CD14-positive monocyte (primary cell): ENCODE results near the gene CNIH1. TPM values are rescaled to one million over a fixed set of nuclear protein-coding genes. Genes with fewer than 3 reads are reported as not detected.
"Not testable (repeated sequence)": the region's sequence is repeated elsewhere in the genome, so short reads cannot be mapped to it uniquely, and the experiment has no call there.

Experiments
- DNase-seq, 3 donors: peaks; one replicate each; pipeline ENCODE4 v3.0.0-alpha.2; 2011 to 2022
- H2AFZ ChIP-seq: 2 replicates; pipeline ENCODE4 v1.6.0; 2012; ENCODE audit warnings: mild to moderate bottlenecking, low read depth, low read length, inconsistent platforms; ENCODE audit not compliant: insufficient read depth, poor library complexity, severe bottlenecking
- H3K27ac ChIP-seq, 2 donors: 1 replicate in 1 of 2; 2 replicates in 1 of 2; pipeline ENCODE4 v1.5.1; 2012 to 2013; ENCODE audit warnings: low read length in 2 of 2, control low read depth in 1 of 2, inconsistent platforms in 1 of 2, low read depth in 1 of 2, mild to moderate bottlenecking in 1 of 2
- H3K27me3 ChIP-seq, 2 donors: one replicate each; pipeline versions ENCODE4 v1.6.0 to v1.6.1; 2011 to 2013; ENCODE audit warnings: low read length in 2 of 2; ENCODE audit not compliant: control insufficient read depth in 2 of 2, insufficient read depth in 2 of 2
- H3K36me3 ChIP-seq, 2 donors: replicated peaks in 1 of 2; 1 replicate in 1 of 2; 2 replicates in 1 of 2; pipeline versions ENCODE4 v1.5.1 to v1.6.1; 2012 to 2013; ENCODE audit warnings: low read length in 2 of 2, control low read depth in 1 of 2, inconsistent platforms in 1 of 2, mild to moderate bottlenecking in 1 of 2; ENCODE audit not compliant: insufficient read depth in 2 of 2, control insufficient read depth in 1 of 2
- H3K4me1 ChIP-seq, 2 donors: 1 replicate in 1 of 2; 2 replicates in 1 of 2; pipeline versions ENCODE4 v1.5.1 to v1.6.1; 2012 to 2013; ENCODE audit warnings: low read length in 2 of 2, control low read depth in 1 of 2, inconsistent platforms in 1 of 2, mild to moderate bottlenecking in 1 of 2, moderate library complexity in 1 of 2; ENCODE audit not compliant: insufficient read depth in 2 of 2, control insufficient read depth in 1 of 2
- H3K4me2 ChIP-seq: replicated peaks from 2 replicates; pipeline ENCODE3; 2012; ENCODE audit warnings: low read length, moderate library complexity, mild to moderate bottlenecking; ENCODE audit not compliant: poor library complexity, severe bottlenecking; ENCODE audit errors: extremely low read depth
- H3K4me3 ChIP-seq, 3 experiments: fragments of 200-600 bp in 1 of 3; sonication (generic) in 1 of 3; replicated peaks in 1 of 3; 1 replicate in 2 of 3; 2 replicates in 1 of 3; pipeline ENCODE4 v1.5.1; 2011 to 2013; ENCODE audit warnings: low read length in 3 of 3, mild to moderate bottlenecking in 3 of 3, control low read depth in 2 of 3, low read depth in 2 of 3, inconsistent platforms in 1 of 3, moderate library complexity in 1 of 3
- H3K79me2 ChIP-seq: 2 replicates; pipeline ENCODE4 v1.6.0; 2012; ENCODE audit warnings: mild to moderate bottlenecking, control low read depth, inconsistent platforms, low read length, moderate library complexity; ENCODE audit not compliant: insufficient read depth
- H3K9ac ChIP-seq: 2 replicates; pipeline ENCODE4 v1.6.0; 2017; ENCODE audit warnings: low read length, mild to moderate bottlenecking; ENCODE audit not compliant: insufficient read depth, poor library complexity, severe bottlenecking
- H3K9me3 ChIP-seq, 2 donors: replicated peaks in 1 of 2; 1 replicate in 1 of 2; 2 replicates in 1 of 2; pipeline versions ENCODE4 v1.5.1 to v1.6.1; 2012 to 2013; ENCODE audit warnings: low read length in 2 of 2, control low read depth in 1 of 2; ENCODE audit not compliant: control insufficient read depth in 1 of 2, insufficient read depth in 1 of 2
- H4K20me1 ChIP-seq: 2 replicates; pipeline ENCODE4 v1.6.0; 2012; ENCODE audit warnings: mild to moderate bottlenecking, low read length, control low read depth, moderate library complexity; ENCODE audit not compliant: insufficient read depth
- H3K27ac Mint-ChIP-seq, 7 donors: one replicate each; pipeline ENCODE4 v1.8.0; 2020; ENCODE audit warnings: mild to moderate bottlenecking in 7 of 7, mixed read lengths in 7 of 7, moderate library complexity in 6 of 7, inconsistent platforms in 2 of 7
- H3K27me3 Mint-ChIP-seq, 3 donors: one replicate each; pipeline ENCODE4 v1.8.0; 2021 to 2022; ENCODE audit warnings: low read depth in 3 of 3, mild to moderate bottlenecking in 3 of 3, mixed read lengths in 3 of 3, moderate library complexity in 3 of 3, inconsistent platforms in 1 of 3
- H3K36me3 Mint-ChIP-seq, 2 donors: one replicate each; pipeline ENCODE4 v1.8.0; 2020; ENCODE audit warnings: mixed read lengths in 2 of 2, inconsistent platforms in 1 of 2, mild to moderate bottlenecking in 1 of 2
- H3K4me1 Mint-ChIP-seq: one replicate; pipeline ENCODE4 v1.8.0; 2020; ENCODE audit warnings: mild to moderate bottlenecking, mixed read lengths
- H3K4me3 Mint-ChIP-seq, 2 donors: one replicate each; pipeline ENCODE4 v1.8.0; 2020; ENCODE audit warnings: mild to moderate bottlenecking in 2 of 2, mixed read lengths in 2 of 2, moderate library complexity in 1 of 2
- H3K9me3 Mint-ChIP-seq, 7 donors: one replicate each; pipeline ENCODE4 v1.8.0; 2020 to 2022; ENCODE audit warnings: mixed read lengths in 7 of 7, mild to moderate bottlenecking in 6 of 7, moderate library complexity in 6 of 7, inconsistent platforms in 2 of 7
- WGBS: methylation state at CpG from one replicate; pipeline ENCODE4 v1.1.5; 2013; ENCODE audit warnings: missing lambda C conversion rate; ENCODE audit not compliant: insufficient coverage; 5-methylcytosine and 5-hydroxymethylcytosine counted together
- intact Hi-C, 2 donors: fragments of 100-400 bp; cut with micrococcal nuclease; formaldehyde crosslinking; loops; one replicate each; pipeline versions ENCODE4 v1.15.0 to v1.15.1; 2023
- polyA plus RNA-seq, 3 donors: library from polyadenylated mRNA; depleted of rRNA in 1 of 3; unstranded in 2 of 3; stranded (reverse) in 1 of 3; fragments of 300-500 nt in 2 of 3; fragments of >200 nt in 1 of 3; fragmentation: Illumina TruSeq in 2 of 3; gene quantifications; 1 replicate in 2 of 3; 2 replicates in 1 of 3; pipeline ENCODE4 v1.2.3, GENCODE V29; 2012 to 2021
- TF ChIP-seq, protein P1 (sequence below): fragments of 200-600 bp; IDR thresholded peaks from one replicate; pipeline ENCODE4 v1.8.0; 2022; ENCODE audit warnings: antibody characterized with exemption, mild to moderate bottlenecking

Gene CNIH1
- polyA plus RNA-seq, 3 donors, result 109 to 162 (median 138) TPM

DNA sequence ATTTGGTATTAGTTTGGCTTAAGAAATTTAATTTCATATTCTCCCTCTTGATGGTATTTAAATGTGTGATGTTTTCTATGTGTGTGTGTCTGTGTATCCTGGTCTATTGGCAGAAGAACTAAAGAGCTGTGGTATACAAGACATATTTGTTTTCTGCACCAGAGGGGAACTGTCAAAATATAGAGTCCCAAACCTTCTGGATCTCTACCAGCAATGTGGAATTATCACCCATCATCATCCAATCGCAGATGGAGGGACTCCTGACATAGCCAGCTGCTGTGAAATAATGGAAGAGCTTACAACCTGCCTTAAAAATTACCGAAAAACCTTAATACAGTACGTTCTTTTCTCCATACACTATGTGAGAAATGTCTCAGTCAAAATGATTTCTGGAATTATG, 29.8 kb downstream of the CNIH1 start:
- TF ChIP-seq, protein P1, sequence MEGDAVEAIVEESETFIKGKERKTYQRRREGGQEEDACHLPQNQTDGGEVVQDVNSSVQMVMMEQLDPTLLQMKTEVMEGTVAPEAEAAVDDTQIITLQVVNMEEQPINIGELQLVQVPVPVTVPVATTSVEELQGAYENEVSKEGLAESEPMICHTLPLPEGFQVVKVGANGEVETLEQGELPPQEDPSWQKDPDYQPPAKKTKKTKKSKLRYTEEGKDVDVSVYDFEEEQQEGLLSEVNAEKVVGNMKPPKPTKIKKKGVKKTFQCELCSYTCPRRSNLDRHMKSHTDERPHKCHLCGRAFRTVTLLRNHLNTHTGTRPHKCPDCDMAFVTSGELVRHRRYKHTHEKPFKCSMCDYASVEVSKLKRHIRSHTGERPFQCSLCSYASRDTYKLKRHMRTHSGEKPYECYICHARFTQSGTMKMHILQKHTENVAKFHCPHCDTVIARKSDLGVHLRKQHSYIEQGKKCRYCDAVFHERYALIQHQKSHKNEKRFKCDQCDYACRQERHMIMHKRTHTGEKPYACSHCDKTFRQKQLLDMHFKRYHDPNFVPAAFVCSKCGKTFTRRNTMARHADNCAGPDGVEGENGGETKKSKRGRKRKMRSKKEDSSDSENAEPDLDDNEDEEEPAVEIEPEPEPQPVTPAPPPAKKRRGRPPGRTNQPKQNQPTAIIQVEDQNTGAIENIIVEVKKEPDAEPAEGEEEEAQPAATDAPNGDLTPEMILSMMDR, result no peak
- Histone ChIP-seq H4K20me1 (no peaks in the 10 kb centered on the region), H3K9me3 (no peaks in the 10 kb centered on the region), H3K79me2 (peaks cover 5% of the 10 kb centered on the region), H3K4me1 (no peaks in the 10 kb centered on the region), H2AFZ (no peak overlapping the region), H3K4me3 (no peak overlapping the region), H3K4me2 (no peak overlapping the region), H3K9ac (no peak overlapping the region), H3K36me3 (peaks cover 57 to 94% of the 10 kb centered on the region in 2 donors), H3K27ac (no peak overlapping the region), H3K27me3 (no peaks in the 10 kb centered on the region)
- no CpG with 5 or more reads among the region's 3 CpGs for WGBS
- no peaks in the 10 kb centered on the region for H3K4me1 Mint-ChIP-seq
- H3K36me3 Mint-ChIP-seq, result peaks cover 43 to 65% of the 10 kb centered on the region in 2 donors
- no peak for DNase-seq
- no peak overlapping the region for H3K27ac Mint-ChIP-seq
- no peak overlapping the region for H3K4me3 Mint-ChIP-seq
- peaks cover 0 to 4% (median 0%) of the 10 kb centered on the region in 7 donors for H3K9me3 Mint-ChIP-seq
- H3K27me3 Mint-ChIP-seq, result no peaks in the 10 kb centered on the region
- intact Hi-C loops, result no loop called here

- Mint-ChIP-seq H3K4me3 (no peak overlapping the region), H3K36me3 (peaks cover 49 to 75% of the 10 kb centered on the region in 2 donors), H3K4me1 (no peaks in the 10 kb centered on the region), H3K27ac (no peak overlapping the region), H3K9me3 (peaks cover 0 to 4% (median 2%) of the 10 kb centered on the region in 7 donors), H3K27me3 (no peaks in the 10 kb centered on the region)
- TF ChIP-seq, protein P1, result no peak
- intact Hi-C loops, result no loop called here
- Histone ChIP-seq H3K36me3 (peaks cover 50 to 90% of the 10 kb centered on the region in 2 donors), H3K79me2 (peaks cover 5% of the 10 kb centered on the region), H3K4me3 (no peak overlapping the region), H3K4me1 (no peaks in the 10 kb centered on the region), H4K20me1 (no peaks in the 10 kb centered on the region), H3K27me3 (no peaks in the 10 kb centered on the region), H3K27ac (no peak overlapping the region), H3K9ac (no peak overlapping the region), H3K4me2 (no peak overlapping the region), H2AFZ (no peak overlapping the region), H3K9me3 (no peaks in the 10 kb centered on the region)
- no CpG with 5 or more reads among the region's 1 CpG for WGBS
- DNase-seq, result no peak
Measured at GRCh38 chr14:54410215-54410614, 31.0 kb downstream of the CNIH1 start.

DNA sequence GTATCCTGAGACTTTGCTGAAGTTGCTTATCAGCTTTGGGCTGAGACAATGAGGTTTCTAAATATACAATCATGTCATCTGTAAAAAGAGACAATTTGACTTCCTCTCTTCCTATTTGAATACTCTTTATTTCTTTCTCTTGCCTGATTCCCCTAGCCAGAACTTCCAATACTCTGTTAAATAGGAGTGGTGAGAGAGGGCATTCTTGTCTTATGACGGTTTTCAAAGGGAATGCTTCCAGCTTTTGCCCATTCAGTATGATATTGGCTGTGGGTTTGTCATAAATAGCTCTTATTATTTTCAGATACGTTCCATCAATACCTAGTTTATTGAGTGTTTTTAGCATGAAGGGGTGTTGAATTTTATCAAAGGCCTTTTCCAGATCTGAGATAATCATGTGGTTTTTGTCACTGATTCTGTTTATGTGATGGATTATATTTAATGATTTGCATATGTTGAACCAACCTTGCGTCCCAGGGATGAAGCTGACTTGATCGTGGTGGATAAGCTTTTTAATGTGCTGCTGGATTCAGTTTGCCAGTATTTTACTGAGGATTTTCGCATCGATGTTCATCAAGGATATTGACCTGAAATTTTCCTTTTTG, 37.7 kb downstream of the CNIH1 start:
- H3K4me3 ChIP-seq, intact Hi-C loops, H3K9me3 ChIP-seq, H3K4me3 Mint-ChIP-seq, H3K9me3 Mint-ChIP-seq, H2AFZ ChIP-seq, H3K9ac ChIP-seq, DNase-seq, H3K27me3 ChIP-seq, H3K27me3 Mint-ChIP-seq, H3K27ac ChIP-seq, H4K20me1 ChIP-seq, H3K4me2 ChIP-seq: not testable (repeated sequence)
- Mint-ChIP-seq H3K36me3 (peaks cover 49 to 66% of the 10 kb centered on the region in 2 donors), H3K4me1 (peaks cover 12% of the 10 kb centered on the region), H3K27ac (peak overlapping the region in 3 of 7 donors; percentile 46 to 60 (median 59))
- H3K4me1 ChIP-seq, result peaks cover 10 to 12% of the 10 kb centered on the region in 2 donors
- WGBS, result 90% methylated on average over 2 of the region's 6 CpGs
- H3K79me2 ChIP-seq, result peaks cover 60% of the 10 kb centered on the region
- H3K36me3 ChIP-seq, result peaks cover 6 to 35% of the 10 kb centered on the region in 2 donors
